Lung microvascular endothelial cell (primary cell): ENCODE data around the gene ATP9B. TPM values are rescaled to one million over a fixed set of nuclear protein-coding genes. Genes with fewer than 3 reads are reported as not detected.
"Not testable (repeated sequence)": the region's sequence is repeated elsewhere in the genome, so short reads cannot be mapped to it uniquely, and the experiment has no call there.

Experiments
- DNase-seq, 2 donors: peaks; one replicate each; pipeline versions ENCODE4 v3.0.0 to v3.0.0-alpha.2; 2010; ENCODE audit warnings: low read depth in 2 of 2
- total RNA-seq: library from RNA; depleted of rRNA; stranded (reverse); fragments of >200 nt; gene quantifications from 2 replicates; pipeline ENCODE4 v1.2.1, GENCODE V29; 2014

The ATP9B gene
- total RNA-seq, 1 donor from 2014 or later: 29.0 TPM

- DNase-seq: no peak
Observed at GRCh38 chr18:79071503-79072210, 2.5 kb downstream of the ATP9B start.

GRCh38 chr18:79072655-79073054, 3.5 kb downstream of the ATP9B start:
- DNase-seq: not testable (repeated sequence)

GRCh38 chr18:79077181-79077580, 8.0 kb downstream of the ATP9B start:
- no peak for DNase-seq

GRCh38 chr18:79078791-79079190, 9.6 kb downstream of the ATP9B start:
- not testable (repeated sequence) for DNase-seq

GRCh38 chr18:79092874-79093273, 23.7 kb downstream of the ATP9B start:
- DNase-seq: no peak

- DNase-seq: no peak
Observed at GRCh38 chr18:79093986-79094385, 24.8 kb downstream of the ATP9B start.

GRCh38 chr18:79095216-79095615, 26.0 kb downstream of the ATP9B start:
- no peak for DNase-seq

- no peak for DNase-seq
Observed at GRCh38 chr18:79100944-79101343, 31.8 kb downstream of the ATP9B start.

GRCh38 chr18:79102886-79103285, 33.7 kb downstream of the ATP9B start:
- no peak for DNase-seq

GRCh38 chr18:79104137-79104536, 34.9 kb downstream of the ATP9B start:
- DNase-seq: no peak

- DNase-seq: no peak
Observed at GRCh38 chr18:79105455-79105854, 36.3 kb downstream of the ATP9B start.

- DNase-seq: no peak
Observed at GRCh38 chr18:79106084-79106483, 36.9 kb downstream of the ATP9B start.

- no peak for DNase-seq
Observed at GRCh38 chr18:79107886-79108285, 38.7 kb downstream of the ATP9B start.

GRCh38 chr18:79108549-79109215, 39.5 kb downstream of the ATP9B start:
- DNase-seq: no peak

- no peak for DNase-seq
Observed at GRCh38 chr18:79111483-79111882, 42.3 kb downstream of the ATP9B start.

GRCh38 chr18:79117385-79117784, 48.2 kb downstream of the ATP9B start:
- DNase-seq: no peak

- peak in 1 of 2 donors; percentile 8 for DNase-seq
Observed at GRCh38 chr18:79117788-79118187, 48.6 kb downstream of the ATP9B start.

GRCh38 chr18:79118797-79119196, 49.6 kb downstream of the ATP9B start:
- no peak for DNase-seq

GRCh38 chr18:79121746-79122474, 52.7 kb downstream of the ATP9B start:
- no peak for DNase-seq

- no peak for DNase-seq
Observed at GRCh38 chr18:79123948-79124347, 54.8 kb downstream of the ATP9B start.

- no peak for DNase-seq
Observed at GRCh38 chr18:79129120-79129519, 59.9 kb downstream of the ATP9B start.

GRCh38 chr18:79133724-79134123, 64.5 kb downstream of the ATP9B start:
- no peak for DNase-seq

- no peak for DNase-seq
Observed at GRCh38 chr18:79135924-79136323, 66.7 kb downstream of the ATP9B start.
